ENCODE data around the gene UQCR10. TPM values are rescaled to one million over a fixed set of nuclear protein-coding genes. Genes with fewer than 3 reads are reported as not detected.
"Not testable (repeated sequence)": the region's sequence is repeated elsewhere in the genome, so short reads cannot be mapped to it uniquely, and the experiment has no call there.

UQCR10 gene
- total RNA-seq, 1 donor from 2014 or later = 120 TPM

- Mint-ChIP-seq H3K4me3 (ENCODE audit: low read depth) (no peak overlapping the region), H3K27ac (no peak overlapping the region)
Observed at GRCh38 chr22:29750559-29751538, 16.3 kb upstream of the UQCR10 start.

GRCh38 chr22:29751669-29752068, 15.5 kb upstream of the UQCR10 start:
- Mint-ChIP-seq H3K36me3 (ENCODE audit: insufficient read depth) (no peaks in the 10 kb centered on the region), H3K27me3 (no peaks in the 10 kb centered on the region), H3K4me1 (ENCODE audit: low read depth) (no peaks in the 10 kb centered on the region), H3K9me3 (ENCODE audit: low read depth) (no peaks in the 10 kb centered on the region), H3K4me3 (ENCODE audit: low read depth) (no peak overlapping the region), H3K27ac (no peak overlapping the region)
- TF ChIP-seq CTCF (IDR thresholded peaks at IDR 0.05; ENCODE audit: unreplicated experiment) = no peak
- no peak for DNase-seq (ENCODE audit: low spot score, unreplicated experiment)

More at GRCh38 chr22:29750559-29751538, 16.3 kb upstream of the UQCR10 start:
- Mint-ChIP-seq H3K4me1 (ENCODE audit: low read depth) (no peaks in the 10 kb centered on the region), H3K9me3 (ENCODE audit: low read depth) (no peaks in the 10 kb centered on the region), H3K27me3 (no peaks in the 10 kb centered on the region), H3K36me3 (ENCODE audit: insufficient read depth) (no peaks in the 10 kb centered on the region)
- DNase-seq (ENCODE audit: low spot score, unreplicated experiment) = no peak
- TF ChIP-seq CTCF (IDR thresholded peaks at IDR 0.05; ENCODE audit: unreplicated experiment) = no peak

GRCh38 chr22:29753808-29754657, 13.1 kb upstream of the UQCR10 start:
- Mint-ChIP-seq H3K27me3 (no peaks in the 10 kb centered on the region), H3K27ac (no peak overlapping the region), H3K4me3 (ENCODE audit: low read depth) (no peak overlapping the region), H3K4me1 (ENCODE audit: low read depth) (no peaks in the 10 kb centered on the region), H3K9me3 (ENCODE audit: low read depth) (no peaks in the 10 kb centered on the region), H3K36me3 (ENCODE audit: insufficient read depth) (no peaks in the 10 kb centered on the region)
- TF ChIP-seq CTCF (IDR thresholded peaks at IDR 0.05; ENCODE audit: unreplicated experiment) = no peak
- DNase-seq (ENCODE audit: low spot score, unreplicated experiment) = no peak

GRCh38 chr22:29754658-29755395, 12.3 kb upstream of the UQCR10 start:
- not testable (repeated sequence) for H3K27ac Mint-ChIP-seq; H3K9me3 Mint-ChIP-seq (ENCODE audit: low read depth); H3K4me1 Mint-ChIP-seq (ENCODE audit: low read depth); H3K36me3 Mint-ChIP-seq (ENCODE audit: insufficient read depth); DNase-seq (ENCODE audit: low spot score, unreplicated experiment); H3K4me3 Mint-ChIP-seq (ENCODE audit: low read depth); H3K27me3 Mint-ChIP-seq

GRCh38 chr22:29755889-29756288, 11.3 kb upstream of the UQCR10 start:
- Mint-ChIP-seq H3K9me3 (ENCODE audit: low read depth) (no peaks in the 10 kb centered on the region), H3K4me1 (ENCODE audit: low read depth) (no peaks in the 10 kb centered on the region), H3K27ac (no peak overlapping the region), H3K4me3 (ENCODE audit: low read depth) (no peak overlapping the region), H3K36me3 (ENCODE audit: insufficient read depth) (no peaks in the 10 kb centered on the region), H3K27me3 (no peaks in the 10 kb centered on the region)
- no peak for DNase-seq (ENCODE audit: low spot score, unreplicated experiment)
- TF ChIP-seq CTCF (IDR thresholded peaks at IDR 0.05; ENCODE audit: unreplicated experiment) = no peak
